ENCODE data around the gene BAX.
A peak's percentile ranks its signal among the peaks of the same experiment; 100 is the strongest.
"Not testable (repeated sequence)": the region's sequence is repeated elsewhere in the genome, so short reads cannot be mapped to it uniquely, and the experiment has no call there.

BAX gene

DNA sequence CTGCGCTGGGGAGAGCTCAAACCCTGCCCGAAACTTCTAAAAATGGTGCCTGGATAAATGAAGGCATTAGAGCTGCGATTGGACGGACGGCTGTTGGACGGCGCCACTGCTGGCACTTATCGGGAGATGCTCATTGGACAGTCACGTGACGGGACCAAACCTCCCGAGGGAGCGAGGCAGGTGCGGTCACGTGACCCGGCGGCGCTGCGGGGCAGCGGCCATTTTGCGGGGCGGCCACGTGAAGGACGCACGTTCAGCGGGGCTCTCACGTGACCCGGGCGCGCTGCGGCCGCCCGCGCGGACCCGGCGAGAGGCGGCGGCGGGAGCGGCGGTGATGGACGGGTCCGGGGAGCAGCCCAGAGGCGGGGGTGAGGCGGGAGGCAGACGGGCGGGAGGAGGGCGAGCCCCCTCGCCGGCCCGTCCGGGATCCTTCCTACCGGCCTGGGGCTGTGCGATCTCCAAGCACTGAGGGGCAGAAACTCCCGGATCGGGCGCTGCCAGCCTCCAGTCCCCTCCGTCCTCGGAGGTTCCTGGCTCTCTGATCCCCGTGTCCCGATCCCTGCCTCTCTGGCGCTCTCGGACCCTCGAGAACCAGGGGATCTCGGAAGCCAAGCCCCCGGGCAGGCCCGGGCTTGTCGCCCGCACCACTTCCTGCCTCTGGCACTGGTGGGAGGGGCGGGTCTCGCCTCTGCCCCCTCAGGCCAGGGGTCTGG is at the start of gene BAX:
Gene BAX, plus strand, starts transcription at position 281 of the 713 bp plus-strand sequence. Its CDS starts 54 bp downstream, at position 335.
- DNase-seq, result peak; percentile 97

GRCh38 chr19:48905664-48906063 is 49.0 kb upstream of the BAX start:
- no peak for DNase-seq

DNA sequence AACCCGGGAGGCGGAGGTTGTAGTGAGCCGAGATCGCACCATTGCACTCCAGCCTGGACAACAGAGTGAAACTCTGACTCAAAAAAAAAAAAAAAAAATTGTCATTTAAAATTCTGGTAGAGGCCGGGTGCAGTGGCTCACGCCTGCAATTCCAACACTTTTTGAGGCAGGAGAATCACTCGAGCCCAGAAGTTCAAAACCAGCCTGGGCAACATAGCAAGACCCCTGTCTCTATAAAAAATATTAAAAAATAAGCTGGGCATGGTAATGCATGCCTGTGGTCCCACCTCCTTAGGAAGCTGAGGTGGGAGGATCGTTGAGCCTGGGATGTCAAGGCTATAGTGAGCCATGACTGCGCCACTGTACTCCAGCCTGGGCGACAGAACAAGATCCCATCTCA is 48.4 kb upstream of the BAX start:
- DNase-seq, result no peak

GRCh38 chr19:48907671-48908070 is 47.0 kb upstream of the BAX start:
- no peak for DNase-seq

DNA sequence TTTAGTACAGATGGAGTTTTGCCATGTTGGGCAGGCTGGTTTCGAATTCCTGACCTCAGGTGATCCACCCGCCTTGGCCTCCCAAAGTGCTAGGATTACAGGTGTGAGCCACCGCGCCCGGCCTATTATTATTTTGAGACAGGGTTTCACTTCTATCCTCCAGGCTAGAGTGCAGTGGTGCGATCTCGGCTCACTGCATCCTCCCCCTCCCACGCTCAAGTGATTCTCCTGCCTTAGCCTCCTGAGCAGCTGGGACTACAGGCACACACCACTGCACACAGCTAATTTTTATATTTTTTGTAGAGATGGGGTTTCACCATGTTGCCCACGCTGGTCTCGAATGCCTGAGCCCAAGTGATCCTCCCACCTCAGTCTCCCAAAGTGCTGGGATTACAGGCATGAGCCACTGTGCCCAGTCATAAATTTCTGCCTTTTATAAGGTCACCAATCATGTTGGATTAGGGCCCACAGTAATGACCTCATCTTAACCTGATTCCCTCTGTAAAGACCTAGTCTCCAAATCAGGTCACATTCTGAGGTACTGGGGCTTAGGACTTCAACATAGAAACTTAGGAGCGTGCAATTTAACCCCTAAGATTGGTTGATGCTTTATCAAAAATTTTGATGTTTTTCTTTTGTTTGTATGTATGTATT is 45.1 kb upstream of the BAX start:
- DNase-seq, result not testable (repeated sequence)

GRCh38 chr19:48910803-48911202 is 43.9 kb upstream of the BAX start:
- no peak for DNase-seq

- DNase-seq, result no peak
These were observed 41.4 kb upstream of the BAX start for GRCh38 chr19:48913114-48913889.

DNA sequence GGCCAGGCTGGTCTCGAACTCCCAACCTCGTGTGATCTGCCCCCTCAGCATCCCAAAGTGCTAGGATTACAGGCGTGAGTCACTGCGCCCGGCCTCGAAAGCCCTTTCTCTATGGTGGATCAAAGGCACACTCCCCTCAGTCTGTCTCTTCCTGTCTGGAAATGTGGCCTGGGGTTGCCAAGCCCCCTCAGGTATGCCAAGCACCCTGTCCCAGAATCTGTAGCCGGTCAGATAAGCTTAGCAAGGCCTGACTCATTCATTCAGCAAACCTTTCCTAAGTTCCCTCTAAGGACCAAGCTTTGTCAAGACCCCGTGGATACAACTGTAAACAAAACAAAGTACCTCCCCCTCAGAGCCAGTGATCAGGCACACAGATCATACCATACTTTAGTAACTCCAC is 40.5 kb upstream of the BAX start:
- no peak for DNase-seq

GRCh38 chr19:48915757-48916156 is 38.9 kb upstream of the BAX start:
- DNase-seq, result no peak

DNA sequence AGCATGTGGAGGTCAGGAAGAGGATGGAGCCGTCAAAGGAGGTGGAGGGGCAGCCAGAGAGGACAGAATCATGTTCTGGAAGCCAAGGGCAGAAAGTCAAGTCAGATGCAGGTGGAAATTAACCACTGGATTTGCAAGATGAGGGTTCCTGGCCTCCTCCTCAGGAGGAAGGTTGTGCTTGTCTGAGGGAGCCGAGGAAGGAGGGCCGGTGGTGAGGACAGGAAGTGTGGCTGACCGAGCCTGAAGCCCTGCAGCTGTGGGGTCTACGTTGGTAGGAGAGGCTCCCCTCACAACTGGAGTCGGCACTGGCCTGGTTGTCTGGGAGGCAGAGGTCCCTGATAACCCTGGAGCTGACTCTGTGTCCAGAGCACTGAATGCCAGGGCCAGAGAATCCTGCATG is 36.6 kb upstream of the BAX start:
- no peak for DNase-seq

DNA sequence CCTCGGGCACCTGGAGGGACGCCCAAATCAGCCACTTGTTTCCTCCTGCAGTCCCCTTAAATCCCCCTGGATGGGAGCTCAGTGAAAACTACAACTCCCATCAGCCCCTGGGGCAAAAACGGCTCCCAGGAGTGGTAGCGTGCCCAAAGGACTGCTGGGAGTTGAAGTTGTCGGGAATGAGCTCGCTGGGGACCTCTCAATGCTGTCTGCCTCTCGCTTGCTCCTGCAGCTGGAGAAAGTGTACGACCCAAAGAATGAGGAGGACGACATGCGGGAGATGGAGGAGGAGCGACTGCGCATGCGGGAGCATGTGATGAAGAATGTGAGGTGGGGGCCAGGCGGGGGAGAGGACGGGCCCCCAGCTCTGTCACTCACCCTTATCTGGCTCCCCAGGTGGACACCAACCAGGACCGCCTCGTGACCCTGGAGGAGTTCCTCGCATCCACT is 35.9 kb upstream of the BAX start:
- no peak for DNase-seq

GRCh38 chr19:48919271-48919670 is 35.4 kb upstream of the BAX start:
- not testable (repeated sequence) for DNase-seq

GRCh38 chr19:48920949-48921348 is 33.7 kb upstream of the BAX start:
- no peak for DNase-seq

DNA sequence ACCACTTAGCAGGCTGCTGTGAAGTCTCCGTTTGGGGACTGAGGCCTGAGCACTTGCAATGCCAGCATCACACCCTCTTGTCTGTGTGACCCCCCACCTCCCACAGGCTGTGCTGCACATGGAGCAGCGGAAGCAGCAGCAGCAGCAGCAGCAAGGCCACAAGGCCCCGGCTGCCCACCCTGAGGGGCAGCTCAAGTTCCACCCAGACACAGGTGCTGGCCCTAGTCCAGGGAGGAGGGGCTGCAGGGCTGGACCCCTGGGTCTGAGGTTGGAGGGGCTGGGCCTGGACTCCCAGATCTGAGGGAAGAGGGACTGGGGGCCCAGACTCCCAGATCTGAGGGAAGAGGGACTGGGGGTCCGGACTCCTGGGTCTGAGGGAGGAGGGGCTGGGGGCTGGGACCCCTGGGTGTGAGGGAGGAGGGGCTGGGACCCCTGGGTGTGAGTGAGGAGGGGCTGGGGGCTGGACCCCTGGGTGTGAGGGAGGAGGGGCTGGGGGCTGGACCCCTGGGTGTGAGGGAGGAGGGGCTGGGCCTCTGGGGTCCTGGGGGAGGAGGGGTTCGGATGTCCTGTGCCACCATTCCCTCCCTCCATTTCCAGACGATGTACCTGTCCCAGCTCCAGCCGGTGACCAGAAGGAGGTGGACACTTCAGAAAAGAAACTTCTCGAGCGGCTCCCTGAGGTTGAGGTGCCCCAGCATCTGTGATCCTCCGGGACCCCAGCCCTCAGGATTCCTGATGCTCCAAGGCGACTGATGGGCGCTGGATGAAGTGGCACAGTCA is 32.8 kb upstream of the BAX start:
- no peak for DNase-seq

DNA sequence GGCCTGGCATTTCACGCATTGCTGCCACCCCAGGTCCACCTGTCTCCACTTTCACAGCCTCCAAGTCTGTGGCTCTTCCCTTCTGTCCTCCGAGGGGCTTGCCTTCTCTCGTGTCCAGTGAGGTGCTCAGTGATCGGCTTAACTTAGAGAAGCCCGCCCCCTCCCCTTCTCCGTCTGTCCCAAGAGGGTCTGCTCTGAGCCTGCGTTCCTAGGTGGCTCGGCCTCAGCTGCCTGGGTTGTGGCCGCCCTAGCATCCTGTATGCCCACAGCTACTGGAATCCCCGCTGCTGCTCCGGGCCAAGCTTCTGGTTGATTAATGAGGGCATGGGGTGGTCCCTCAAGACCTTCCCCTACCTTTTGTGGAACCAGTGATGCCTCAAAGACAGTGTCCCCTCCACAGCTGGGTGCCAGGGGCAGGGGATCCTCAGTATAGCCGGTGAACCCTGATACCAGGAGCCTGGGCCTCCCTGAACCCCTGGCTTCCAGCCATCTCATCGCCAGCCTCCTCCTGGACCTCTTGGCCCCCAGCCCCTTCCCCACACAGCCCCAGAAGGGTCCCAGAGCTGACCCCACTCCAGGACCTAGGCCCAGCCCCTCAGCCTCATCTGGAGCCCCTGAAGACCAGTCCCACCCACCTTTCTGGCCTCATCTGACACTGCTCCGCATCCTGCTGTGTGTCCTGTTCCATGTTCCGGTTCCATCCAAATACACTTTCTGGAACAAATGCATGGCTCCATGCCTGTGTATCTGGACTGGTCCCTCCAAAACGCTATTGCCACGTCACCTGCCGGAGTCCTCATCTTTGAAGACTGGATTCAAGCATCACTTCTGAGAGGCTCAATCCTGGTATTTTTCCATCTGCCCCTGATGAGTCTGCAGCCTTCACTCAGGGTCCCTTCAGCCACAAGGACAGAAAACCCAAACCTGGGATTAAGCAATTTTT is 31.9 kb upstream of the BAX start:
- DNase-seq, result no peak

DNA sequence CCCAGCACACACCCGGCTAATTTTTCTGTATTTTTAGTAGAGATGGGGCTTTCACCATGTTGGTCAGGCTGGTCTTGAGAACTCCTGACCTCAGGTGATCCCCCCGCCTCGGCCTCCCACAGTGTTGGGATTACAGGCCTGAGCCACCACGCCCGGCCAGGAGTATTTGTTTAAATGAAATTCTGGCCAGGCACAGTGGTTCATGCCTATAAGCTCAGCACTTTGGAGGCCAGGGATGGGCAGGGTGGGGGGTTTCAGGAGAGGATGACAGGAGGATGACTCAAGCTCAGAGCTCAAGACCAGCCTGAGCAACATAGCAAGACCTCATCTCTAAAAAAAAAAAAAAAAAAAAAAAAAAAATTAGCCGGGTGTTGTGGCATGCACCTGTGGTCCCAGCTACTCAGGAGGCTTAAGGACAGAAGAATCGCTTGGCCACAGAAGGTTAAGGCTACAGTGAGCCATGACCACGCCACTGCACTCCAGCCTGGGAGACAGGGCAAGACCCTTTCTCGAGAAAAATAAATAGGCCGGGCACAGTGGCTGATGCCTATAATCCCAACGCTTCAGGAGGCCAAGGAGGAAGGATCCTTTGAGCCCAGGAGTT is 29.3 kb upstream of the BAX start:
- DNase-seq, result no peak

GRCh38 chr19:48925890-48926289 is 28.8 kb upstream of the BAX start:
- not testable (repeated sequence) for DNase-seq

GRCh38 chr19:48926909-48927308 is 27.8 kb upstream of the BAX start:
- no peak for DNase-seq

DNA sequence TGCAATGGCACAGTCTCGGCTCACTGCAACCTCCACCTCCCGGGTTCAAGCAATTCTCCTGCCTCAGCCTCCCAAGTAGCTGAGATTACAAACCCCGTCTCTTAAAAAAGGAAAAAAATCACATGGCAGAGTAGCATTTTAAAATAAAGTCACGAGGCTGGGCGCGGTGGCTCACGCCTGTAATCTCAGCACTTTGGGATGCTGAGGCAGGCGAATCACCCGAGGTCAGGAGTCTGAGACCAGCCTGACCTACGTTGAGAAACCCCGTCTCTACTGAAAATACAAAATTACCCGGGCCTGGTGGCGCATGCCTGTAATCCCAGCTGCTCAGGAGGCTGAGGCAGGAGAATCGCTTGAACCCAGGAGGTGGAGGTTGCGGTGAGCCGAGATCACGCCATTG is 27.0 kb upstream of the BAX start:
- DNase-seq, result not testable (repeated sequence)

DNA sequence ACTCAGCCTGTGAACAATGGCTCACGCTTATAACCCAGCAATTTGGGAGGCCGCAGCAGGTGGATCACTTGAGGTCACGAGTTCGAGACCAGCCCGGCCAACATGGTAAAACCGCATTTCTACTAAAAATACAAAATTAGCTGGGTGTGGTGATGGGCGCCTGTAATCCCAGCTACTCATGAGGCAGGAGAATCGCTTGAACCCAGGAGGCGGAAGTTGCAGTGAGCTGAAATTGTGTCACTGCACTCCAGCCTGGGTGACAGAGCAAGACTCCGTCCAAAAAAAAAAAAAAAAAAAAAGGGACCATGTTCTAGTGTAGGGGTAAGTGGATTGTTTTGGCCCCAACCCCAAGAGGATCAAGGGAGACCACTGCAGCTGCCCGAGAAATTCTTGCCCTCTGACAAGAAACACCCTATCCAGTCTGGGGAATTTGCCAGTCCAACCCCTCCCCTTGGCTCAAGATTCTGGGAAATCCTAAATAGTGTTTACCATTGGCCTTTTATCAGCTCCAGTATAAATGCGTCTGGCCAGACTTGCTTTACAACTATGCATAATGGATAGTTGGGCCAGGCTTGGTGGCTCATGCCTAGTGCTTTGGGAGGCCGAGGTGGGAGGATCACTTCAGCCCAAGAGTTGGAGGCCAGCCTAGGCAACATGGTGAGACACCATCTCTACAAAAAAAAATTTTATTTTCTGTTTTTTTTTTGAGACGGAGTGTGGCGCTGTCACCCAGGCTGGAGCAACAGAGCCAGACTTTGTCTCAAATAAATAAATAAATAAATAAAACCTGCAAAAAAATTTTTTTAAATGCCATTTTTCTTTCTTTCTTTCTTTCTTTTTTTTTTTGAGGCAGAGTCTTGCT is 26.3 kb upstream of the BAX start:
- DNase-seq, result no peak

Data from NCI-H1105 treated with DMSO at 0.1 percent for 48 hours (cell line).